Measurements from ENCODE around the gene DNAH8.

DNAH8 gene

DNA sequence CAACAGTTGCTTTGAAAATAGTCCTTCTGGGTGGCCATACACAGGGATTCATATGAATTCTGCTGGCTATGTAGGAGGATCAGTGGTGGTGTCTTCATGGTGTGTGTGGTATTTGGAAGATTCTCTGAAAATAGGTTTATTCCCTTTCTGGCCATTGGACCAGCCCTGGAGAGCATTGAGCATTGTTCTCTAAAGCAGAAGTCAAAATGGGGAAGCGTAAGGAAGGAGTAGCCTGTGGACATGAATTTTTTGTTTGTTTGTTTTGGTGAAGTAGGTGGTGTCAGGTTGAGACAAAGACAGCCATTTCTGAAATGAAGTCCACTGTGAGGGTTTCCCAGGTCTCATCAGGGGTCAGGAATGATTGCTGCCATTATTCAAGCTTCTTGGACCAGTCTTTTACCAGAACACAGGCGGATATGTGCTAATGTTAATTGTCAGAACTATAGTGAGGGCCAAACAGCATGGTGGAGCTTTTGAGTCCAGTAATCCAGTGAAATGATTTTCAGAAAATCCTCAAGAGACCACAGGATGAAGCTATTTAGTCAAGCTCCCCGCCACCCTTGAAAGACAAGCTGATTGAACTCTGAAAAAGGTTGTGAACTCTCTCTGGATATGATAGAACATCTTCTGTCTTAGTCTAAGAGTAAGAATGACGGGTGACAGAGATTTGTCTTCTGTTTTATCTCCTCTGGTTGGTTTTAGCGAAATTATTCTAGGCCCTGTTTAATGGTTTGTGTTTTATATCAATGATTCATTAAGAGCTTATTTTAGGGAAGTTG, 60.0 kb downstream of the DNAH8 start:
- Histone ChIP-seq H3K4me1 (ENCODE audit: low read depth, poor library complexity, severe bottlenecking) (peaks cover 10% of the 10 kb centered on the region), H3K4me2 (no peak overlapping the region), H3K9ac (no peak overlapping the region), H3K27me3 (ENCODE audit: insufficient read depth, low read depth) (no peaks in the 10 kb centered on the region), H3K27ac (no peak overlapping the region), H3K4me3 (IDR thresholded peaks at IDR 0.05; ENCODE audit: insufficient read depth, low read depth, low read length) (no peak overlapping the region), H3K79me2 (ENCODE audit: insufficient read depth, low read depth) (no peaks in the 10 kb centered on the region), H3K36me3 (ENCODE audit: insufficient read depth) (no peaks in the 10 kb centered on the region), H4K20me1 (ENCODE audit: insufficient read depth) (no peaks in the 10 kb centered on the region), H2AFZ (ENCODE audit: low read depth) (no peak overlapping the region)
- TF ChIP-seq, protein P1, sequence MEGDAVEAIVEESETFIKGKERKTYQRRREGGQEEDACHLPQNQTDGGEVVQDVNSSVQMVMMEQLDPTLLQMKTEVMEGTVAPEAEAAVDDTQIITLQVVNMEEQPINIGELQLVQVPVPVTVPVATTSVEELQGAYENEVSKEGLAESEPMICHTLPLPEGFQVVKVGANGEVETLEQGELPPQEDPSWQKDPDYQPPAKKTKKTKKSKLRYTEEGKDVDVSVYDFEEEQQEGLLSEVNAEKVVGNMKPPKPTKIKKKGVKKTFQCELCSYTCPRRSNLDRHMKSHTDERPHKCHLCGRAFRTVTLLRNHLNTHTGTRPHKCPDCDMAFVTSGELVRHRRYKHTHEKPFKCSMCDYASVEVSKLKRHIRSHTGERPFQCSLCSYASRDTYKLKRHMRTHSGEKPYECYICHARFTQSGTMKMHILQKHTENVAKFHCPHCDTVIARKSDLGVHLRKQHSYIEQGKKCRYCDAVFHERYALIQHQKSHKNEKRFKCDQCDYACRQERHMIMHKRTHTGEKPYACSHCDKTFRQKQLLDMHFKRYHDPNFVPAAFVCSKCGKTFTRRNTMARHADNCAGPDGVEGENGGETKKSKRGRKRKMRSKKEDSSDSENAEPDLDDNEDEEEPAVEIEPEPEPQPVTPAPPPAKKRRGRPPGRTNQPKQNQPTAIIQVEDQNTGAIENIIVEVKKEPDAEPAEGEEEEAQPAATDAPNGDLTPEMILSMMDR (conservative IDR thresholded peaks at IDR 0.05; ENCODE audit: low read depth, low read length): no peak

DNA sequence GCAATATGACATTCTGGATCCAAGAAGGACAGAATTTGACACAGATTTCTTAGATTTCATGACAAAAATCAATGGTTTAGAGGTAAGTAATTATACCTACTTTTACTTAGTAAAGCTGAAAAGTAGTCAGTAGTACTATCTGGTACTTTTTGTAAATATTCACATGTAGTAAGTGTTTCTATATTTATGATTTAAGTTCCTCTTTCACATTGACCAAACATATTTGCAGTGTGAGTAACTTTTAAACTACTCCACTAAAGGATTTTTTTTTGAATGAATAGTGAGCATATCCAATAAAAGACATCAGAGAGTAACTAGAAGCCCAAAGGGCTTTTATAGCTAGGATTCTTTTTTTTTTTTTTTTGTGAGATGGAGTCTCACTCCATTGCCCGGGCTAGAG, 60.8 kb downstream of the DNAH8 start:
- Histone ChIP-seq H3K9ac (no peak overlapping the region), H3K27ac (no peak overlapping the region)

DNA sequence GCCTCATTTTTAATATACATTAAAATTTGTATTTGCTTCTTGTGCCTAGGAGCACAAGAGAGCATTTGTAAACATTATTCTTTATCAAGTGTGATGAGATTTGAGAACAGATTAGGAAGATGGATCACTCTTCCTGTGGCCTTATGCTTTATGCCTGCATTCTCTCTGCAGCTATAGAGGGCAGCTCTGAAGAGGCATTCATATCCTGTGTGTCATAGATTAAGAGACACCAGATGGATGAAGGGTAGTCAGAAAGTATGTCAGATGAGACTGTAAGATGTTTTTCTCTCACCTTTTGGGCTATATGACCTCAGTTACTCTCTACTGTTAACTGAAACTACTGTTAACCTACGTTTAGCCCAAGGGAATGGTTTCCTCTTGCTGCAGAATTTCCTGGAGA, 61.4 kb downstream of the DNAH8 start:
- TF ChIP-seq, protein P1 (conservative IDR thresholded peaks at IDR 0.05; ENCODE audit: low read depth, low read length): no peak
- H2AFZ ChIP-seq (ENCODE audit: low read depth): no peak overlapping the region
- no peak overlapping the region for H3K9ac ChIP-seq
- H3K4me1 ChIP-seq (ENCODE audit: low read depth, poor library complexity, severe bottlenecking): peaks cover 3% of the 10 kb centered on the region
- no peaks in the 10 kb centered on the region for H3K36me3 ChIP-seq (ENCODE audit: insufficient read depth)
- H3K4me3 ChIP-seq (IDR thresholded peaks at IDR 0.05; ENCODE audit: insufficient read depth, low read depth, low read length): no peak overlapping the region
- no peak overlapping the region for H3K27ac ChIP-seq
- H4K20me1 ChIP-seq (ENCODE audit: insufficient read depth): no peaks in the 10 kb centered on the region
- H3K79me2 ChIP-seq (ENCODE audit: insufficient read depth, low read depth): no peaks in the 10 kb centered on the region
- H3K27me3 ChIP-seq (ENCODE audit: insufficient read depth, low read depth): no peaks in the 10 kb centered on the region
- H3K4me2 ChIP-seq: no peak overlapping the region

More for the DNA sequence above, 60.8 kb downstream of the DNAH8 start:
- peaks cover 9% of the 10 kb centered on the region for H3K4me1 ChIP-seq (ENCODE audit: low read depth, poor library complexity, severe bottlenecking)
- H3K36me3 ChIP-seq (ENCODE audit: insufficient read depth): no peaks in the 10 kb centered on the region
- H3K4me2 ChIP-seq: no peak overlapping the region
- no peaks in the 10 kb centered on the region for H3K79me2 ChIP-seq (ENCODE audit: insufficient read depth, low read depth)
- H3K27me3 ChIP-seq (ENCODE audit: insufficient read depth, low read depth): no peaks in the 10 kb centered on the region
- H2AFZ ChIP-seq (ENCODE audit: low read depth): no peak overlapping the region
- H4K20me1 ChIP-seq (ENCODE audit: insufficient read depth): no peaks in the 10 kb centered on the region
- H3K4me3 ChIP-seq (IDR thresholded peaks at IDR 0.05; ENCODE audit: insufficient read depth, low read depth, low read length): no peak overlapping the region
- TF ChIP-seq, protein P1 (conservative IDR thresholded peaks at IDR 0.05; ENCODE audit: low read depth, low read length): no peak

DNA sequence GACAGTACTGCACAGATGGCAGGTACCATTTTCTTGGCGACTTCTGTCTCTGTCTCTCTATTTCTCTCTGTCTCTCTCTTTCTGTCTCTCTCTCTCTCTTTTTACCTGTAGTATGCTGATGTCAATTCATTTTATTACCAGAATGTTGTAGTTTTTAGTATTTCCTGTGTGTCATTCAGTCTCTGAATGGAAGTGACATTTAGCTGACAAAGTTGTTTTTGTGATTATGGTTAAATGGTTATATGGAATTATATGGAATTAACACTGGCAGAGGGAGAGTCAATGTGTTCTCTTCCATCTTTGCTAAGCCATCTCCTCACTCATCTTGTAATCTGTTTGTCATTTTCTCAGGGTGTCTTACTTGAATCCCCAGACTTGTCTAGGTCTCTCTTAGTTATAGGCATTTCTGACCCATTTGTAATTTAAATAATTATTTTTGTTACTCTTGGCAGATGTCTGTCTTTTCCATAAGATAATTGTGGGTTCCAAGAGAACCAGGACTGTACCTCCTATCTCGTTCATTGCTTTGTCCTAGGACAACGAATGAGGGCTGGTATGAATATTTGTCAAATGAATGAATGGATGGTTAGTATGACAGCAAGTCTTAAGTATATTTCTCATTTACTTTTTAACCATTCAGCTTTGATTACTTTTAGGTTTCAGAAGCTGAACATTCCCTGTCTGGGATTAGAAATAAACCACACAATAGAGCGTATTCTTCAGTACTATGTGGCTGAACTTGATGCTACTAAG, 64.4 kb downstream of the DNAH8 start:
- Histone ChIP-seq H3K79me2 (ENCODE audit: insufficient read depth, low read depth) (no peaks in the 10 kb centered on the region), H3K27me3 (ENCODE audit: insufficient read depth, low read depth) (no peaks in the 10 kb centered on the region), H3K9ac (no peak overlapping the region), H3K4me2 (no peak overlapping the region), H3K4me1 (ENCODE audit: low read depth, poor library complexity, severe bottlenecking) (no peaks in the 10 kb centered on the region), H3K4me3 (IDR thresholded peaks at IDR 0.05; ENCODE audit: insufficient read depth, low read depth, low read length) (no peak overlapping the region), H4K20me1 (ENCODE audit: insufficient read depth) (no peaks in the 10 kb centered on the region), H2AFZ (ENCODE audit: low read depth) (no peak overlapping the region), H3K36me3 (ENCODE audit: insufficient read depth) (no peaks in the 10 kb centered on the region), H3K27ac (no peak overlapping the region)
- TF ChIP-seq, protein P1 (conservative IDR thresholded peaks at IDR 0.05; ENCODE audit: low read depth, low read length): no peak

Data from KMS-11 (cell line).